Heart right ventricle (tissue), 16 donors: ENCODE results near the gene PRKCE. TPM values are rescaled to one million over a fixed set of nuclear protein-coding genes. Genes with fewer than 3 reads are reported as not detected.
A peak's percentile ranks its signal among the peaks of the same experiment; 100 is the strongest.

Experiments
- ATAC-seq, 8 donors: fragments of 200-7000 bp; cut with Tn5 transposase; one replicate each; pipeline ENCODE4 v1.9.1; 2020; ENCODE audit warnings: mild to moderate bottlenecking in 8 of 8, moderate library complexity in 8 of 8, moderate number of reproducible peaks in 1 of 8
- DNase-seq, 2 donors: peaks; one replicate each; pipeline ENCODE4 v3.0.0-alpha.2; 2020
- H3K27ac ChIP-seq, 10 donors: fragments of 200-600 bp; sonication (generic) in 2 of 10; one replicate each; pipeline versions ENCODE4 v1.5.0 to v1.8.0; 2020 to 2022; ENCODE audit warnings: mild to moderate bottlenecking in 3 of 10
- H3K27me3 ChIP-seq, 7 donors: fragments of 200-600 bp; one replicate each; pipeline ENCODE4 v1.8.0; 2021 to 2022; ENCODE audit warnings: mild to moderate bottlenecking in 2 of 7
- H3K36me3 ChIP-seq, 9 donors: fragments of 200-600 bp; sonication (generic) in 1 of 9; one replicate each; pipeline versions ENCODE4 v1.5.0 to v1.8.0; 2020 to 2022; ENCODE audit warnings: mild to moderate bottlenecking in 2 of 9
- H3K4me1 ChIP-seq, 9 donors: fragments of 200-600 bp; sonication (generic) in 1 of 9; one replicate each; pipeline versions ENCODE4 v1.5.0 to v1.8.0; 2020 to 2022; ENCODE audit warnings: mild to moderate bottlenecking in 4 of 9
- H3K4me3 ChIP-seq, 10 donors: fragments of 200-600 bp; sonication (generic) in 2 of 10; one replicate each; pipeline versions ENCODE4 v1.5.0 to v1.8.0; 2020 to 2022; ENCODE audit warnings: mild to moderate bottlenecking in 7 of 10, moderate library complexity in 2 of 10
- H3K9me3 ChIP-seq, 11 donors: fragments of 200-600 bp in 10 of 11; sonication (generic) in 2 of 11; one replicate each; pipeline versions ENCODE4 v1.5.0 to v1.8.0; 2013 to 2022; ENCODE audit warnings: mild to moderate bottlenecking in 2 of 11, control low read depth in 1 of 11, moderate library complexity in 1 of 11
- CTCF ChIP-seq, 9 donors: fragments of 200-600 bp; sonication (generic) in 2 of 9; IDR thresholded peaks; one replicate each; pipeline versions ENCODE4 v1.5.0 to v1.8.0; 2021 to 2022; ENCODE audit warnings: antibody characterized with exemption in 9 of 9, mild to moderate bottlenecking in 5 of 9, moderate library complexity in 1 of 9
- WGBS, 2 donors: extraction: QIAGEN DNeasy Blood & Tissue Kit; methylation state at CpG; one replicate each; pipeline ENCODE4 v1.1.7; 2013; ENCODE audit warnings: inconsistent platforms in 1 of 2; 5-methylcytosine and 5-hydroxymethylcytosine counted together
- intact Hi-C, 10 donors: fragments of 100-400 bp; cut with DNase I; formaldehyde crosslinking; loops; one replicate each; pipeline versions ENCODE4 v1.11.1 to v1.14.2; 2022
- polyA plus RNA-seq, 2 donors: library from polyadenylated mRNA; stranded (reverse); fragments of 200-250 nt; gene quantifications; one replicate each; pipeline ENCODE4 v1.2.3, GENCODE V29; 2013
- total RNA-seq, 10 donors: library from RNA; stranded (reverse); fragmentation: NEBNext Ultra II Directional in 3 of 10; extraction: Animal tissue kit (Norgen Biotek cat#: 25700) in 3 of 10; gene quantifications; one replicate each; pipeline versions ENCODE4 v1.2.1 to v1.2.4, GENCODE V29; 2021 to 2023
- donor health status: Arrhythmogenic right ventricular cardiomyopathy.
- donor health status: ischemic (EF 13 %, LVEDD 7.1; RV severe dilation, severe dysfunction).
- donor health status: healthy with polysubstance abuse.
- donor health status: DM: no; HTN: yes; CAD: no.
- donor health status: DM: no; HTN: no; CAD: no.
- donor health status: ischemic (EF 25% LVEDD 6.9; RV normal size, moderate dysfunction).
- donor health status: ischemic (EF 25% LVEDD 5.7; RV mildly dilated, moderate dysfunction).
- donor health status: healthy.
- donor health status: DM: yes; HTN: yes; CAD: no.
- donor health status: Ischemic cardiomyopathy.
- donor health status: ischemic (EF 35%, LVEDD 5.7; RV mildly dilated, moderate dysfunction).
- donor health status: nonischemic (EF 11% LVEDD 7.7; RV severe dilation, severe dysfunction).
- donor health status: DM: yes; HTN: yes; CAD: no.
- donor health status: PGD.
- donor health status: ischemic (EF 29% LVEDD 5.4; RV normal size, mild dysfunction).
- donor health status: nonischemic (EF 23%, LVEDD 6.1; RV moderate dilation, normal function).

PRKCE gene
- total and polyA plus RNA-seq, 12 donors, result 3.7 to 22.7 (median 16.7) TPM

DNA sequence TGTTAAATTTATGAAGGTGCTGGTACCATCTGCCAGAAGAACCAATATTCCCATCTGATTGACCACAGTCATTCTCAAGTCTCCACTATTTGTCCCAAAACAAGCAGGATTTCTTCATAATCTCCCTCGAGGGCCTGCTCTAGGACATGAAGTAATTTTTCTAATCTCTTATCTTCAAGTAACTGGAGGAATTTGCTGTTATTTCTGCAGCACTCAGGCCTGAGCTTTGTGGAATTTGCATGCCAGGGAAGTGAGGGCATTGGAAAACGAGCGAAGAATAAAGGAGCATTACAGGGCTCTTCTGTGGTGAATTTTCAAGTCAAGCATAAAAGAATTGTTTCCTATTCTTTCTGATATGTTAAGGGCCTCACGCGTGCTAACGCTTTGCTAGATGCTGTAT lies 484.5 kb downstream of the PRKCE start:
- intact Hi-C loops, result loop anchor here in 1 of 10 donors (5.0 kb wide), 1 partner anchor 141 kb away; no protein-coding TSS in a partner anchor
- Histone ChIP-seq H3K4me3 (no peak overlapping the region), H3K27me3 (no peaks in the 10 kb centered on the region), H3K4me1 (peaks cover 5 to 43% (median 32%) of the 10 kb centered on the region in 9 donors), H3K9me3 (no peaks in the 10 kb centered on the region), H3K36me3 (no peaks in the 10 kb centered on the region), H3K27ac (peak overlapping the region; percentile 1 to 85 (median 73))
- peak; percentile 11 to 66 (median 49) for ATAC-seq
- DNase-seq, result no peak
- whole genome bisulfite sequencing, 2 donors, result 56 to 66% methylated on average over 6 of the region's 6 CpGs
- no peak for TF ChIP-seq CTCF (IDR thresholded peaks at IDR 0.05)

DNA sequence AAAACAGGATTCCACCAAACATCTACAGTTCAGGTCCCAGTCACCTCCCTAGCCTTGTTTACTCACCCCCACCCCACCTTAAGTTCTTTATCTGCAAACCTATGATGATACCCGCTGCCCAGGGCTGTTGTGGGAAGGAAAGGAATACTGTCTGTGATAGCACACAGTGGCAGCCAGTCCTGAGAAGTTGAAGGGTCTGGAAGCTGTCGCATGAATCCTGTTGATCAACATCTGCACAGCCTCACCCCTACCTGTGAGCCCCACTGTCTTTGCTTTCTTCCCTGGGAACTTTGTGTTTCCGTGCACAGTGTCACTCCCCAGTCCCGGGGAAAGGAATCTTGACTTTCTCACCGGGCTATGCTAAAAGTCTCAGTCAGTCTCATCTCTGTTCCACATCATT lies 485.0 kb downstream of the PRKCE start:
- Histone ChIP-seq H3K27me3 (no peaks in the 10 kb centered on the region), H3K36me3 (no peaks in the 10 kb centered on the region), H3K9me3 (no peaks in the 10 kb centered on the region), H3K27ac (peak overlapping the region; percentile 1 to 85 (median 73)), H3K4me1 (peaks cover 5 to 40% (median 32%) of the 10 kb centered on the region in 9 donors), H3K4me3 (no peak overlapping the region)
- no peak for TF ChIP-seq CTCF (IDR thresholded peaks at IDR 0.05)
- no peak for ATAC-seq
- intact Hi-C loops, result loop anchor here in 1 of 10 donors (5.0 kb wide), 1 partner anchor 141 kb away; no protein-coding TSS in a partner anchor
- no peak for DNase-seq
- WGBS, 2 donors, result 79 to 80% methylated on average over 5 of the region's 5 CpGs

GRCh38 chr2:46136953-46137352 lies 485.5 kb downstream of the PRKCE start:
- Histone ChIP-seq H3K27ac (peak overlapping the region in 6 of 10 donors; percentile 73 to 85 (median 76)), H3K4me1 (peaks cover 5 to 43% (median 32%) of the 10 kb centered on the region in 9 donors), H3K36me3 (no peaks in the 10 kb centered on the region), H3K9me3 (no peaks in the 10 kb centered on the region), H3K4me3 (no peak overlapping the region), H3K27me3 (no peaks in the 10 kb centered on the region)
- TF ChIP-seq CTCF (IDR thresholded peaks at IDR 0.05), result no peak
- WGBS, 2 donors, result 86 to 91% methylated on average over 2 of the region's 2 CpGs
- no peak for ATAC-seq
- DNase-seq, result no peak
- intact Hi-C loops, result loop anchor here in 1 of 10 donors (5.0 kb wide), 1 partner anchor 140 kb away; no protein-coding TSS in a partner anchor

DNA sequence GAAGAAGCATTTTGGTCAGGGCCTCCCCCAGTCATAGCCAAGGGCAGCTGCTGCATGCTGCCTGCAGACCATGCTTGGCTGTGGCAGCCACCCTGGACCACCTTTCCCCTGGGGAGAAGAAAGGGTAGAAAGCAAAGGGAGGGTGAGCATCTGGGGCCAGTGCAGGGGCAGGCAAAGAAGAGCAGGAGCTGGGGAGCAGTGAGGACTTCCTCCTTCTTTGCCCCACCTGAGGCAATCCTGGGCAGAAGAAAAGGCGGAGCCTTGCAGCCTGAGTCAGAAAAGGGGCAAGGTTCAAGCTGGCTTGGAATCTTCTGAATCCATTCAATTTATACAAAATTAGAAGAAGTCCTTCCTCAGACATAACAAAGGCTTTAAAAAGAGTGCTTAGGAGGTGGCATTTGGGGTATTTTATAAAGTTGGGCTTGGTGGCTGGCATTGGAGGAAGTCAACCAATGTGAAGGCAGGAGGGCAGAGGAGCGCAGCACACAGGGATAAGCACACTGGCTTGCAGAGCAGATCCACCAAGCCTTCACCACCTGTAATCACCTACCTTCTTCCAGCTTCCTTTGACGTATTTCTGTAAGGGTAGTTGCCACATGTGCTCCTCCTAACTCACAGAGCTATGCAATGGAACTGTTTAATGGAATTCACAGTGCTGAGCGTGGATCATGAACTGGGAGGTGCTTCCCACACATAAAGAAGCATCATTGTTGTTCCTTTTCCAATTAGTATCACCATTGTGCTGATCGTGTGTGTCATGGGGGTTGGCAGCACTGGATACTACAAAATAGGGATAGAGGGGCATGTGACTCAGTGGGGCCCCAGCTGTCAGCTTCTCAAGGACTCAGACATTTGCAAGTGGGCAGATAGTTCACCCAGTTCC lies 491.3 kb downstream of the PRKCE start:
- TF ChIP-seq CTCF (IDR thresholded peaks at IDR 0.05), result no peak
- no peak for DNase-seq
- 82 to 85% methylated on average over 5 of the region's 5 CpGs for WGBS, 2 donors
- Histone ChIP-seq H3K4me1 (peaks cover 0 to 47% (median 24%) of the 10 kb centered on the region in 9 donors), H3K36me3 (peaks cover 0 to 10% (median 0%) of the 10 kb centered on the region in 9 donors), H3K27ac (peak overlapping the region in 1 of 10 donors; percentile 10), H3K27me3 (no peaks in the 10 kb centered on the region), H3K4me3 (no peak overlapping the region), H3K9me3 (no peaks in the 10 kb centered on the region)
- peak in 2 of 8 donors; percentile 39 to 44 for ATAC-seq
- intact Hi-C loops, result no loop called here
